DND-41 (cell line): ENCODE data around the gene EFNA3.

ENCODE experiments used
- ATAC-seq: fragments of 200-7000 bp; cut with Tn5 transposase; 3 replicates; pipeline ENCODE4 v1.9.1; 2021; ENCODE audit warnings: low read depth; ENCODE audit not compliant: insufficient read depth
- DNase-seq: peaks from one replicate; pipeline ENCODE4 v3.0.0-alpha.2; 2020
- H2AFZ ChIP-seq: 2 replicates; pipeline ENCODE4 v1.6.0; 2012; ENCODE audit warnings: low read depth, low read length
- H3K27ac ChIP-seq: 2 replicates; pipeline ENCODE4 v1.5.1; 2012; ENCODE audit warnings: low read length, inconsistent platforms
- H3K27me3 ChIP-seq: fragments of 200-600 bp; sonication (generic); 2 replicates; pipeline ENCODE4 v1.6.0; 2012; ENCODE audit warnings: low read length, mild to moderate bottlenecking, inconsistent platforms; ENCODE audit not compliant: insufficient read depth, poor library complexity
- H3K36me3 ChIP-seq: 2 replicates; pipeline ENCODE4 v1.5.1; 2012; ENCODE audit warnings: low read length, inconsistent platforms; ENCODE audit not compliant: insufficient read depth
- H3K4me1 ChIP-seq: 2 replicates; pipeline ENCODE4 v1.5.1; 2012; ENCODE audit warnings: mild to moderate bottlenecking, low read length; ENCODE audit not compliant: insufficient read depth
- H3K4me2 ChIP-seq: 2 replicates; pipeline ENCODE4 v1.6.0; 2012; ENCODE audit warnings: mild to moderate bottlenecking, moderate library complexity, low read length, inconsistent platforms; ENCODE audit not compliant: insufficient read depth
- H3K4me3 ChIP-seq, 2 experiments: fragments of 200-600 bp in 1 of 2; shearing (Covaris generic) in 1 of 2; 2 replicates each; pipeline ENCODE4 v1.5.1; 2012 to 2016; ENCODE audit warnings: inconsistent platforms in 2 of 2, low read length in 2 of 2, mild to moderate bottlenecking in 2 of 2, low read depth in 1 of 2, moderate library complexity in 1 of 2
- H3K79me2 ChIP-seq: 2 replicates; pipeline ENCODE4 v1.6.0; 2012; ENCODE audit warnings: low read length, inconsistent platforms; ENCODE audit not compliant: insufficient read depth
- H3K9ac ChIP-seq: 2 replicates; pipeline ENCODE4 v1.6.0; 2012; ENCODE audit warnings: low read depth, mild to moderate bottlenecking, inconsistent platforms, low read length, moderate library complexity
- H3K9me3 ChIP-seq: 2 replicates; pipeline ENCODE4 v1.5.1; 2012; ENCODE audit warnings: low read length, moderate library complexity, mild to moderate bottlenecking, inconsistent platforms; ENCODE audit not compliant: insufficient read depth, severe bottlenecking
- H4K20me1 ChIP-seq: 2 replicates; pipeline ENCODE4 v1.6.0; 2012; ENCODE audit warnings: low read length; ENCODE audit not compliant: insufficient read depth
- CTCF ChIP-seq: IDR thresholded peaks from 2 replicates; pipeline ENCODE4 v1.5.1; 2012; ENCODE audit warnings: borderline replicate concordance, low read length, moderate library complexity, mild to moderate bottlenecking; ENCODE audit not compliant: poor library complexity, severe bottlenecking; ENCODE audit errors: extremely low read depth
- EZH2 ChIP-seq: IDR thresholded peaks from 3 replicates; pipeline ENCODE4 v1.6.1; 2012; ENCODE audit warnings: borderline replicate concordance, low read depth, mild to moderate bottlenecking, moderate library complexity, low read length, inconsistent platforms; ENCODE audit not compliant: severe bottlenecking

The EFNA3 gene

GRCh38 chr1:155125511-155125945 is 46.9 kb downstream of the EFNA3 start:
- DNase-seq (no peak), ATAC-seq (no peak)
- no peaks in the 10 kb centered on the region for H3K9me3 ChIP-seq
- H3K36me3 ChIP-seq, result no peaks in the 10 kb centered on the region
- no peaks in the 10 kb centered on the region for H3K79me2 ChIP-seq
- H2AFZ ChIP-seq, result no peak overlapping the region
- H3K4me2 ChIP-seq, result no peak overlapping the region
- no peak overlapping the region for H3K4me3 ChIP-seq
- no peak for TF ChIP-seq CTCF
- no peak for TF ChIP-seq EZH2
- no peak overlapping the region for H3K9ac ChIP-seq
- H4K20me1 ChIP-seq, result 0 out of 2 replicates have a peak, but pooled peaks cover 2% of the 10 kb centered on the region
- H3K27ac ChIP-seq, result no peak overlapping the region
- peaks cover 29% of the 10 kb centered on the region for H3K4me1 ChIP-seq
- H3K27me3 ChIP-seq, result peaks cover 41% of the 10 kb centered on the region

- no peaks in the 10 kb centered on the region for H3K9me3 ChIP-seq
- H2AFZ ChIP-seq, result no peak overlapping the region
- H3K79me2 ChIP-seq, result no peaks in the 10 kb centered on the region
- H3K27ac ChIP-seq, result no peak overlapping the region
- no peak overlapping the region for H3K4me3 ChIP-seq
- ATAC-seq (no peak), DNase-seq (no peak)
- TF ChIP-seq EZH2 (no peak), CTCF (no peak)
- H3K9ac ChIP-seq, result no peak overlapping the region
- peaks cover 41% of the 10 kb centered on the region for H3K27me3 ChIP-seq
- H3K36me3 ChIP-seq, result no peaks in the 10 kb centered on the region
- peaks cover 29% of the 10 kb centered on the region for H3K4me1 ChIP-seq
- H3K4me2 ChIP-seq, result no peak overlapping the region
- 0 out of 2 replicates have a peak, but pooled peaks cover 2% of the 10 kb centered on the region for H4K20me1 ChIP-seq
These were observed 47.4 kb downstream of the EFNA3 start for GRCh38 chr1:155125946-155126555.

GRCh38 chr1:155126556-155127104 is 48.0 kb downstream of the EFNA3 start:
- ATAC-seq (peak; percentile 48), DNase-seq (peak; percentile 27)
- Histone ChIP-seq H3K4me2 (peak overlapping the region; percentile 80), H3K4me3 (peak overlapping the region in 1 of 2 experiments; percentile 54; a peak in 2 of 4 replicates), H4K20me1 (0 out of 2 replicates have a peak, but pooled peaks cover 2% of the 10 kb centered on the region), H3K27me3 (peaks cover 41% of the 10 kb centered on the region), H3K9ac (no peak overlapping the region; the same call in 1 of the 2 replicates), H3K9me3 (no peaks in the 10 kb centered on the region), H2AFZ (peak overlapping the region; percentile 23; the same call in 1 of the 2 replicates), H3K27ac (no peak overlapping the region), H3K4me1 (peaks cover 29% of the 10 kb centered on the region), H3K79me2 (no peaks in the 10 kb centered on the region), H3K36me3 (no peaks in the 10 kb centered on the region)
- no peak for TF ChIP-seq CTCF
- TF ChIP-seq EZH2, result no peak
